Adrenal gland (tissue), 12 donors: Measurements from ENCODE around the gene FLVCR1. TPM values are rescaled to one million over a fixed set of nuclear protein-coding genes. Genes with fewer than 3 reads are reported as not detected.
"Not testable (repeated sequence)": the region's sequence is repeated elsewhere in the genome, so short reads cannot be mapped to it uniquely, and the experiment has no call there.

Experiments
- DNase-seq, 7 donors: peaks; one replicate each; pipeline ENCODE4 v3.0.0-alpha.2; 2019 to 2020
- H3K27ac ChIP-seq, 5 donors: fragments of 200-600 bp; sonication (generic) in 4 of 5; 1 replicate in 3 of 5; 2 replicates in 2 of 5; pipeline versions ENCODE4 v1.5.1 to v1.8.0; 2016 to 2020; ENCODE audit warnings: mild to moderate bottlenecking in 1 of 5
- H3K27me3 ChIP-seq: fragments of 200-600 bp; 2 replicates; pipeline ENCODE4 v1.8.0; 2021
- H3K36me3 ChIP-seq, 2 donors: fragments of 200-600 bp; replicated peaks in 1 of 2; 1 replicate in 1 of 2; 2 replicates in 1 of 2; pipeline versions ENCODE4 v1.5.1 to v1.8.0; 2018 to 2022
- H3K4me1 ChIP-seq, 2 donors: fragments of 200-600 bp; replicated peaks in 1 of 2; 1 replicate in 1 of 2; 2 replicates in 1 of 2; pipeline versions ENCODE4 v1.5.1 to v1.8.0; 2018 to 2021
- H3K4me3 ChIP-seq, 4 donors: fragments of 200-600 bp; sonication (generic) in 3 of 4; one replicate each; pipeline ENCODE4 v1.5.1; 2016 to 2018
- H3K9me3 ChIP-seq, 3 donors: fragments of 200-600 bp; sonication (generic) in 1 of 3; replicated peaks in 1 of 3; 1 replicate in 2 of 3; 2 replicates in 1 of 3; pipeline versions ENCODE4 v1.5.1 to v1.8.0; 2016 to 2021
- CTCF ChIP-seq, 6 experiments: fragments of 450-650 bp in 4 of 6; fragments of 200-600 bp in 2 of 6; sonication (generic) in 1 of 6; IDR thresholded peaks; 1 replicate in 5 of 6; 2 replicates in 1 of 6; pipeline versions ENCODE4 v1.5.1 to v1.8.0; 2016 to 2021; ENCODE audit warnings: antibody characterized with exemption in 6 of 6, mild to moderate bottlenecking in 2 of 6, moderate library complexity in 1 of 6
- POLR2A ChIP-seq, 2 donors: fragments of 450-650 bp; IDR thresholded peaks; one replicate each; pipeline ENCODE4 v1.6.1; 2017; ENCODE audit warnings: antibody characterized with exemption in 2 of 2, mild to moderate bottlenecking in 2 of 2, moderate library complexity in 1 of 2
- WGBS, 4 donors: extraction: QIAGEN DNeasy Blood & Tissue Kit in 2 of 4; methylation state at CpG; one replicate each; pipeline versions ENCODE4 v1.1.5 to v1.1.7; 2013 to 2017; 5-methylcytosine and 5-hydroxymethylcytosine counted together
- intact Hi-C, 2 donors: fragments of 100-400 bp; cut with DNase I; formaldehyde crosslinking; loops; one replicate each; pipeline versions ENCODE4 v1.14.1 to v1.15.0; 2022 to 2023
- polyA plus RNA-seq, 3 donors: library from polyadenylated mRNA; stranded (reverse); fragments of 200-250 nt in 2 of 3; fragments of 350-450 nt in 1 of 3; fragmentation: Illumina TruSeq in 1 of 3; extraction: RNeasy Lipid Tissue Mini Kit (QIAGEN cat#74804) in 1 of 3; gene quantifications; one replicate each; pipeline ENCODE4 v1.2.3, GENCODE V29; 2013 to 2014
- total RNA-seq, 9 donors: library from RNA; depleted of rRNA in 4 of 9; stranded (reverse); fragments of >200 nt in 4 of 9; fragments of 120-200 nt in 1 of 9; fragmentation: NEBNext Ultra II Directional in 1 of 9; extraction: Animal tissue kit (Norgen Biotek cat#: 25700) in 1 of 9; gene quantifications; one replicate each; pipeline versions ENCODE4 v1.1.0 to v1.2.4, GENCODE V29; 2013 to 2023
- donor health status: healthy with polysubstance abuse.
- donor health status: Bipolar disorder and iron deficiency.
- donor health status: DM: yes; HTN: yes; CAD: no.
- donor health status: DM: no; HTN: no; CAD: no.
- donor health status: DM: no; HTN: no; CAD: no.
- donor health status: DM: yes; HTN: yes; CAD: no.

The FLVCR1 gene
- total and polyA plus RNA-seq, 12 donors = 1.7 to 34.2 (median 4.9) TPM

- TF ChIP-seq CTCF (IDR thresholded peaks at IDR 0.05) = no peak
- no peak for TF ChIP-seq POLR2A (IDR thresholded peaks at IDR 0.05)
- no peaks in the 10 kb centered on the region for H3K36me3 ChIP-seq
These were observed 29.7 kb upstream of the FLVCR1 start for GRCh38 chr1:212828395-212828794.

GRCh38 chr1:212833211-212834207, 24.6 kb upstream of the FLVCR1 start:
- H3K9me3 ChIP-seq, H3K4me1 ChIP-seq, H3K4me3 ChIP-seq, H3K36me3 ChIP-seq, intact Hi-C loops, H3K27ac ChIP-seq, DNase-seq, H3K27me3 ChIP-seq: not testable (repeated sequence)
- 84 to 86% (median 85%) methylated on average over 8 of the region's 8 CpGs for WGBS, 4 donors

More at GRCh38 chr1:212828395-212828794, 29.7 kb upstream of the FLVCR1 start:
- Histone ChIP-seq H3K9me3 (peaks cover 0 to 5% (median 0%) of the 10 kb centered on the region in 3 donors), H3K27me3 (no peaks in the 10 kb centered on the region), H3K27ac (no peak overlapping the region), H3K4me1 (no peaks in the 10 kb centered on the region), H3K4me3 (no peak overlapping the region)
- intact Hi-C loops = loop anchor here in 1 of 2 donors (10.0 kb wide), 1 partner anchor 156 kb away; no protein-coding TSS in a partner anchor
- WGBS, 4 donors = 65 to 80% (median 76%) methylated on average over 2 of the region's 2 CpGs
- DNase-seq = no peak

- Histone ChIP-seq H3K4me1 (no peaks in the 10 kb centered on the region), H3K4me3 (no peak overlapping the region), H3K27ac (no peak overlapping the region), H3K36me3 (no peaks in the 10 kb centered on the region), H3K9me3 (no peaks in the 10 kb centered on the region), H3K27me3 (no peaks in the 10 kb centered on the region)
- DNase-seq = no peak
- WGBS, 4 donors = 91 to 94% (median 92%) methylated on average over 5 of the region's 5 CpGs
- intact Hi-C loops = no loop called here
- TF ChIP-seq POLR2A (IDR thresholded peaks at IDR 0.05) (no peak), CTCF (IDR thresholded peaks at IDR 0.05) (no peak)
These were observed 19.9 kb upstream of the FLVCR1 start for GRCh38 chr1:212838145-212838544.

GRCh38 chr1:212844521-212844920, 13.6 kb upstream of the FLVCR1 start:
- H3K27ac ChIP-seq, H3K36me3 ChIP-seq, DNase-seq, H3K4me1 ChIP-seq, H3K27me3 ChIP-seq, intact Hi-C loops, H3K9me3 ChIP-seq, H3K4me3 ChIP-seq: not testable (repeated sequence)
- WGBS, 4 donors = 64 to 86% (median 82%) methylated on average over 3 of the region's 3 CpGs

GRCh38 chr1:212847549-212847948, 10.5 kb upstream of the FLVCR1 start, which contains the start of gene SPATA45:
SPATA45 (minus strand) TSS chr1:212847649; CDS start chr1:212836149, 11,500 bp downstream.
- H3K9me3 ChIP-seq = no peaks in the 10 kb centered on the region
- TF ChIP-seq CTCF (IDR thresholded peaks at IDR 0.05) = no peak
- TF ChIP-seq POLR2A (IDR thresholded peaks at IDR 0.05) = no peak
- DNase-seq = no peak
- H3K4me1 ChIP-seq = no peaks in the 10 kb centered on the region
- WGBS, 4 donors = 88 to 94% (median 90%) methylated on average over 4 of the region's 4 CpGs
- intact Hi-C loops = no loop called here
- no peaks in the 10 kb centered on the region for H3K36me3 ChIP-seq
- no peaks in the 10 kb centered on the region for H3K27me3 ChIP-seq
- H3K4me3 ChIP-seq = no peak within 1 kb of the TSS
- no peak within 1 kb of the TSS for H3K27ac ChIP-seq
